ENCODE data around the gene CYREN. TPM values are rescaled to one million over a fixed set of nuclear protein-coding genes. Genes with fewer than 3 reads are reported as not detected.

The CYREN gene
- total and polyA plus RNA-seq, 2 donors (not counting 1 experiment from before 2014, with no cell fraction given), result 24.4 to 34.5 TPM

DNA sequence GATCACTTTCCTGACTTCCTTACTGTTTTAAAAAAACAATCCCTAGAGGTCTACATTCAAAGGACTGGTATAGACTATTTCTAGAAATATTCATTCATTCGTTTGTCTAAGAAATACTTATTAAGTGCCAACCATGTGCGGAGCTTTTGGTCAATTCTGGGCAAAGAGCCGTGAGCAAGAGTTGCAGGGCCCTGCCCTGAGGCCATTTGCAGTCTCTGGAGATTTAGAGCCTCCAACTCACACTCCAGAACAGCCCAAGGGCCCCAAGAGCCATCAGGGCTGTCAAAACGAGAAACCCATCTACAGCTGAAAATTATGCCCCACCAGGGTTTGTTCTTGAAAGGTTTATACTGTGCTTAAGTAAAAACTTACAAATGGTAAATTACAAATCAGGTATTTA is 24.6 kb upstream of the CYREN start:
- no peak for TF ChIP-seq EZH2 (IDR thresholded peaks at IDR 0.05; ENCODE audit: low read length, missing control alignments)
- TF ChIP-seq, protein P1, sequence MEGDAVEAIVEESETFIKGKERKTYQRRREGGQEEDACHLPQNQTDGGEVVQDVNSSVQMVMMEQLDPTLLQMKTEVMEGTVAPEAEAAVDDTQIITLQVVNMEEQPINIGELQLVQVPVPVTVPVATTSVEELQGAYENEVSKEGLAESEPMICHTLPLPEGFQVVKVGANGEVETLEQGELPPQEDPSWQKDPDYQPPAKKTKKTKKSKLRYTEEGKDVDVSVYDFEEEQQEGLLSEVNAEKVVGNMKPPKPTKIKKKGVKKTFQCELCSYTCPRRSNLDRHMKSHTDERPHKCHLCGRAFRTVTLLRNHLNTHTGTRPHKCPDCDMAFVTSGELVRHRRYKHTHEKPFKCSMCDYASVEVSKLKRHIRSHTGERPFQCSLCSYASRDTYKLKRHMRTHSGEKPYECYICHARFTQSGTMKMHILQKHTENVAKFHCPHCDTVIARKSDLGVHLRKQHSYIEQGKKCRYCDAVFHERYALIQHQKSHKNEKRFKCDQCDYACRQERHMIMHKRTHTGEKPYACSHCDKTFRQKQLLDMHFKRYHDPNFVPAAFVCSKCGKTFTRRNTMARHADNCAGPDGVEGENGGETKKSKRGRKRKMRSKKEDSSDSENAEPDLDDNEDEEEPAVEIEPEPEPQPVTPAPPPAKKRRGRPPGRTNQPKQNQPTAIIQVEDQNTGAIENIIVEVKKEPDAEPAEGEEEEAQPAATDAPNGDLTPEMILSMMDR (conservative IDR thresholded peaks at IDR 0.05 in 1 of 2, IDR thresholded peaks at IDR 0.05 in 1 of 2; ENCODE audit: low read depth in 1 of 2, low read length in 2 of 2), result no peak
- no peak overlapping the region for H3K27ac ChIP-seq (ENCODE audit: insufficient read depth, low read length)
- peaks cover 4% of the 10 kb centered on the region for H3K36me3 ChIP-seq (ENCODE audit: control insufficient read depth, insufficient read depth, low read length)
- H3K9me3 ChIP-seq (ENCODE audit: control insufficient read depth, insufficient read depth, low read depth, low read length), result no peaks in the 10 kb centered on the region
- peaks cover 7% of the 10 kb centered on the region for H3K4me1 ChIP-seq (ENCODE audit: control insufficient read depth, extremely low read depth, insufficient read depth, low read length)
- H3K9ac ChIP-seq (ENCODE audit: insufficient read depth, low read length), result no peak overlapping the region
- no peaks in the 10 kb centered on the region for H4K20me1 ChIP-seq (ENCODE audit: control insufficient read depth, extremely low read depth, insufficient read depth, low read length)
- DNase-seq (ENCODE audit: low read depth in 2 of 2), result no peak
- H3K4me2 ChIP-seq (ENCODE audit: extremely low read depth, insufficient read depth, low read length), result no peak overlapping the region
- H3K79me2 ChIP-seq (ENCODE audit: control insufficient read depth, insufficient read depth, low read length), result no peaks in the 10 kb centered on the region
- H3K27me3 ChIP-seq (ENCODE audit: control insufficient read depth, insufficient read depth, low read length), result no peaks in the 10 kb centered on the region
- no peak overlapping the region for H2AFZ ChIP-seq (ENCODE audit: low read length)
- H3K4me3 ChIP-seq (replicated peaks in 1 of 4; ENCODE audit: control extremely low read depth in 1 of 4, insufficient read depth in 1 of 4, low read depth in 3 of 4, low read length in 4 of 4), result no peak overlapping the region

DNA sequence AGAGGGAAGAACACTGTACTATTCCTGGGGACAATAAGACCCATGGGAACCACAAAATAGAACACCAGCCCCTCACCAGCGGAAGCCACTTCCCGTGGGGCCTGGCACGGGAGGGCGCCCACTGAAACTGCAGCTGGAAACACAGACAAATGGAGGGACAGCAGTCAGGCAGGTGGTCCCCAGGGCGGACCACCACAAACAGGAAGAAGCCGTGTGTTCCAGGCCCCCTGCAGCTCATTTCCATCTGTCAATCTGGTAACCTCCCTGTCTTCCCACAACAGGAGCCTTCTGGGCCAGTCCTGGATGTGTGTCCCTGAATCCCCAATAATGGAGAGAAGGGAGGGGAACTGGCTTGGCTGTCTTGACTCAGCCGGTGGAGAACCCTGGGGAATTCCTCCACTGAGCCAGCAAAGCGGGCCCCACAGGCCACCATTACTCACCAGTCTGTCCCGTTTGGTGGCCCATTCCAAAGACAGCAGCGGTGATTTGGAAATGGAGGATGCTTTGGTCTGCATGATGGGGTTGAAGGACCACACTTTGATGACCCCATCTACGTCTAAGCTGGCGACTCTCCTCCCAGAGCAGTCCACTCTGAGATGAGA is 24.1 kb upstream of the CYREN start:
- no peaks in the 10 kb centered on the region for H3K79me2 ChIP-seq (ENCODE audit: control insufficient read depth, insufficient read depth, low read length)
- H2AFZ ChIP-seq (ENCODE audit: low read length), result no peak overlapping the region
- DNase-seq (ENCODE audit: low read depth in 2 of 2), result peak in 1 of 2 donors; percentile 27
- peaks cover 7% of the 10 kb centered on the region for H3K4me1 ChIP-seq (ENCODE audit: control insufficient read depth, extremely low read depth, insufficient read depth, low read length)
- no peak overlapping the region for H3K4me3 ChIP-seq (replicated peaks in 1 of 4; ENCODE audit: control extremely low read depth in 1 of 4, insufficient read depth in 1 of 4, low read depth in 3 of 4, low read length in 4 of 4)
- H3K9me3 ChIP-seq (ENCODE audit: control insufficient read depth, insufficient read depth, low read depth, low read length), result no peaks in the 10 kb centered on the region
- H3K9ac ChIP-seq (ENCODE audit: insufficient read depth, low read length), result no peak overlapping the region
- H3K27me3 ChIP-seq (ENCODE audit: control insufficient read depth, insufficient read depth, low read length), result no peaks in the 10 kb centered on the region
- no peak overlapping the region for H3K4me2 ChIP-seq (ENCODE audit: extremely low read depth, insufficient read depth, low read length)
- no peaks in the 10 kb centered on the region for H4K20me1 ChIP-seq (ENCODE audit: control insufficient read depth, extremely low read depth, insufficient read depth, low read length)
- H3K27ac ChIP-seq (ENCODE audit: insufficient read depth, low read length), result peak overlapping the region; percentile 58
- no peak for TF ChIP-seq EZH2 (IDR thresholded peaks at IDR 0.05; ENCODE audit: low read length, missing control alignments)
- TF ChIP-seq, protein P1 (conservative IDR thresholded peaks at IDR 0.05 in 1 of 2, IDR thresholded peaks at IDR 0.05 in 1 of 2; ENCODE audit: low read depth in 1 of 2, low read length in 2 of 2), result no peak
- H3K36me3 ChIP-seq (ENCODE audit: control insufficient read depth, insufficient read depth, low read length), result peaks cover 4% of the 10 kb centered on the region

DNA sequence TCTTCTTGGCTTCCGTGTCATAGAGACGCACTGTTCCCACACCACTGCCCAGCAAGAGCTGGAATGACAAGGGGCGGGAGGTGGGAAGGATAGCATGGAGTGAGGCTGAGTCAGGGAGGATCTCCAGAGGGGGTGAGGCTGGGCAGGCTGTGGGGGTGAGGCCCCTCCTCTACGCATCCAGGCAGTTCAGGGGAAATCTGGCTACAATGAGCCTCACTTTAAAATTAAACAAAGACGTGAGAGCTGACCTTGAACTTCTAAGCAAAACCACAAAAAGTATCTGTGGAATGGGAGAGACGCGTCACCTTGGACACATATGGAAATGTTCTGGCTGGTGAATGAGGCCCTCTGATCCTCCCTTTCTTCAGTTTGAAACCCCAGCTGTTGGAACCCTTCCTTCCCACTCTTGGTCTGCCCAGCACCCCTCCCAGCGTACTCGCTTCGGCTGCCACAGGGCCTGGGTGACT is 23.1 kb upstream of the CYREN start:
- Histone ChIP-seq H4K20me1 (ENCODE audit: control insufficient read depth, extremely low read depth, insufficient read depth, low read length) (no peaks in the 10 kb centered on the region), H3K27me3 (ENCODE audit: control insufficient read depth, insufficient read depth, low read length) (no peaks in the 10 kb centered on the region), H2AFZ (ENCODE audit: low read length) (no peak overlapping the region), H3K79me2 (ENCODE audit: control insufficient read depth, insufficient read depth, low read length) (no peaks in the 10 kb centered on the region), H3K36me3 (ENCODE audit: control insufficient read depth, insufficient read depth, low read length) (peaks cover 1% of the 10 kb centered on the region), H3K9me3 (ENCODE audit: control insufficient read depth, insufficient read depth, low read depth, low read length) (no peaks in the 10 kb centered on the region), H3K9ac (ENCODE audit: insufficient read depth, low read length) (no peak overlapping the region), H3K4me1 (ENCODE audit: control insufficient read depth, extremely low read depth, insufficient read depth, low read length) (peaks cover 7% of the 10 kb centered on the region), H3K4me2 (ENCODE audit: extremely low read depth, insufficient read depth, low read length) (no peak overlapping the region), H3K4me3 (replicated peaks in 1 of 4; ENCODE audit: control extremely low read depth in 1 of 4, insufficient read depth in 1 of 4, low read depth in 3 of 4, low read length in 4 of 4) (no peak overlapping the region), H3K27ac (ENCODE audit: insufficient read depth, low read length) (peak overlapping the region; percentile 73)
- DNase-seq (ENCODE audit: low read depth in 2 of 2), result peak; percentile 97 to 98
- TF ChIP-seq EZH2 (IDR thresholded peaks at IDR 0.05; ENCODE audit: low read length, missing control alignments), result no peak
- TF ChIP-seq, protein P1 (conservative IDR thresholded peaks at IDR 0.05 in 1 of 2, IDR thresholded peaks at IDR 0.05 in 1 of 2; ENCODE audit: low read depth in 1 of 2, low read length in 2 of 2), result no peak
